Measurements from ENCODE around the gene LSM3. TPM values are rescaled to one million over a fixed set of nuclear protein-coding genes. Genes with fewer than 3 reads are reported as not detected.

Gene LSM3
- total and polyA plus RNA-seq, 7 donors = 11.1 to 20.2 (median 14.1) TPM

- DNase-seq (no peak), ATAC-seq (no peak)
- Histone ChIP-seq H3K4me1 (no peaks in the 10 kb centered on the region), H3K27ac (no peak overlapping the region), H3K36me3 (ENCODE audit: insufficient read depth in 1 of 2, low read depth in 1 of 2) (peaks cover 12 to 72% of the 10 kb centered on the region in 2 donors), H3K4me3 (no peak overlapping the region), H3K9me3 (no peaks in the 10 kb centered on the region), H3K27me3 (ENCODE audit: insufficient read depth in 3 of 3, low read length in 2 of 3) (no peaks in the 10 kb centered on the region)
- TF ChIP-seq CTCF (IDR thresholded peaks at IDR 0.05) = no peak
- WGBS, 3 donors = 68 to 75% (median 73%) methylated on average over 2 of the region's 2 CpGs
- intact Hi-C loops (cut with DNase I) = no loop called here
Observed at GRCh38 chr3:14170531-14171159, 8.0 kb upstream of the LSM3 start.

- H3K9me3 ChIP-seq = no peaks in the 10 kb centered on the region
- intact Hi-C loops (cut with DNase I) = no loop called here
- TF ChIP-seq CTCF (IDR thresholded peaks at IDR 0.05) = no peak
- peaks cover 9% of the 10 kb centered on the region for H3K4me1 ChIP-seq
- H3K27ac ChIP-seq = no peak overlapping the region
- no peak for DNase-seq
- WGBS, 3 donors = 94 to 95% (median 95%) methylated on average over 5 of the region's 5 CpGs
- H3K4me3 ChIP-seq = no peak overlapping the region
- no peak for ATAC-seq
- peaks cover 10 to 53% of the 10 kb centered on the region in 2 donors for H3K36me3 ChIP-seq (ENCODE audit: insufficient read depth in 1 of 2, low read depth in 1 of 2)
- no peaks in the 10 kb centered on the region for H3K27me3 ChIP-seq (ENCODE audit: insufficient read depth in 3 of 3, low read length in 2 of 3)
Observed at GRCh38 chr3:14172496-14172895, 6.1 kb upstream of the LSM3 start.

- intact Hi-C loops (cut with DNase I) = no loop called here
Observed at GRCh38 chr3:14174483-14174882, 4.1 kb upstream of the LSM3 start.

GRCh38 chr3:14175383-14176037 lies 3.1 kb upstream of the LSM3 start:
- WGBS, 3 donors = 76 to 84% (median 82%) methylated on average over 3 of the region's 3 CpGs
- TF ChIP-seq CTCF (IDR thresholded peaks at IDR 0.05) = no peak
- no peak overlapping the region for H3K4me3 ChIP-seq
- ATAC-seq = no peak
- peaks cover 18% of the 10 kb centered on the region for H3K4me1 ChIP-seq
- no peaks in the 10 kb centered on the region for H3K9me3 ChIP-seq
- H3K27me3 ChIP-seq (ENCODE audit: insufficient read depth in 3 of 3, low read length in 2 of 3) = no peaks in the 10 kb centered on the region
- H3K27ac ChIP-seq = no peak overlapping the region
- no peak for DNase-seq
- peaks cover 7 to 23% of the 10 kb centered on the region in 2 donors for H3K36me3 ChIP-seq (ENCODE audit: insufficient read depth in 1 of 2, low read depth in 1 of 2)
- intact Hi-C loops (cut with DNase I) = loop anchor here (5.0 kb wide), 2 partner anchors 33 to 48 kb away; partner anchors contain the start of gene TMEM43 (in 1 of the 2)

More at GRCh38 chr3:14174483-14174882, 4.1 kb upstream of the LSM3 start:
- Histone ChIP-seq H3K36me3 (ENCODE audit: insufficient read depth in 1 of 2, low read depth in 1 of 2) (peaks cover 10 to 34% of the 10 kb centered on the region in 2 donors), H3K4me1 (peaks cover 12% of the 10 kb centered on the region), H3K27ac (no peak overlapping the region), H3K9me3 (no peaks in the 10 kb centered on the region), H3K4me3 (no peak overlapping the region), H3K27me3 (ENCODE audit: insufficient read depth in 3 of 3, low read length in 2 of 3) (no peaks in the 10 kb centered on the region)
- ATAC-seq = no peak
- no peak for TF ChIP-seq CTCF (IDR thresholded peaks at IDR 0.05)
- 80 to 86% (median 83%) methylated on average over 2 of the region's 2 CpGs for WGBS, 3 donors
- DNase-seq = no peak
